Measurements from ENCODE around the gene CACUL1.

DNA sequence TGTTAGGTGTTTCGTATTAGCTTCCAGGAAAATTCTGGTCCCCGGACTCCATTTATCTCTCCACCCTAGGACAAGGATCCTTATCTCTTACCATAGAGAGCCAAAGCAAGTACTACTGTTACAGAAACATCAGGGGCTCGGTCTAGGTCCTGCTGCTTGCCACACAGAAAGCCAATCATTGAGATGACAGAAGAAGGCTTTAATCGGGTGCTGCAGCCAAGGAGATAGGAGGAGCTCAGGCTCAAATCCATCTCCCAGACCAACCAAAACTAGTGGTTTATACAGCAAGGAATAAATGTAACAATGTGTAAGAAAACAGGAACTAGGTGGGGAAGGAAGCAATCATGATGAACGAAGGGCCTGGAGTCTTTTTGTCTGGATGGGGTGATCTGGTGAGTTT, 22.2 kb upstream of the CACUL1 start:
- TF ChIP-seq, protein P1, sequence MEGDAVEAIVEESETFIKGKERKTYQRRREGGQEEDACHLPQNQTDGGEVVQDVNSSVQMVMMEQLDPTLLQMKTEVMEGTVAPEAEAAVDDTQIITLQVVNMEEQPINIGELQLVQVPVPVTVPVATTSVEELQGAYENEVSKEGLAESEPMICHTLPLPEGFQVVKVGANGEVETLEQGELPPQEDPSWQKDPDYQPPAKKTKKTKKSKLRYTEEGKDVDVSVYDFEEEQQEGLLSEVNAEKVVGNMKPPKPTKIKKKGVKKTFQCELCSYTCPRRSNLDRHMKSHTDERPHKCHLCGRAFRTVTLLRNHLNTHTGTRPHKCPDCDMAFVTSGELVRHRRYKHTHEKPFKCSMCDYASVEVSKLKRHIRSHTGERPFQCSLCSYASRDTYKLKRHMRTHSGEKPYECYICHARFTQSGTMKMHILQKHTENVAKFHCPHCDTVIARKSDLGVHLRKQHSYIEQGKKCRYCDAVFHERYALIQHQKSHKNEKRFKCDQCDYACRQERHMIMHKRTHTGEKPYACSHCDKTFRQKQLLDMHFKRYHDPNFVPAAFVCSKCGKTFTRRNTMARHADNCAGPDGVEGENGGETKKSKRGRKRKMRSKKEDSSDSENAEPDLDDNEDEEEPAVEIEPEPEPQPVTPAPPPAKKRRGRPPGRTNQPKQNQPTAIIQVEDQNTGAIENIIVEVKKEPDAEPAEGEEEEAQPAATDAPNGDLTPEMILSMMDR (conservative IDR thresholded peaks at IDR 0.05; ENCODE audit: low read depth, low read length): no peak
- no peak for TF ChIP-seq EZH2 (IDR thresholded peaks at IDR 0.05; ENCODE audit: borderline replicate concordance, low read depth, low read length, poor library complexity, severe bottlenecking)

All from A673 (cell line).